ENCODE results near the gene TNIK.

Gene TNIK

GRCh38 chr3:171346582-171347300 is 113.5 kb downstream of the TNIK start:
- TF ChIP-seq CTCF (IDR thresholded peaks at IDR 0.05), result no peak

GRCh38 chr3:171346019-171346418 is 114.2 kb downstream of the TNIK start:
- no peak for DNase-seq (ENCODE audit: low spot score)
- Histone ChIP-seq H3K4me3 (no peak overlapping the region), H3K27ac (no peak overlapping the region)
- TF ChIP-seq CTCF (IDR thresholded peaks at IDR 0.05), result no peak

More at GRCh38 chr3:171346582-171347300, 113.5 kb downstream of the TNIK start:
- no peak for DNase-seq (ENCODE audit: low spot score)
- Histone ChIP-seq H3K27ac (no peak overlapping the region), H3K4me3 (no peak overlapping the region)

- no peak for DNase-seq (ENCODE audit: low spot score)
- no peak for TF ChIP-seq CTCF (IDR thresholded peaks at IDR 0.05)
- Histone ChIP-seq H3K27ac (no peak overlapping the region), H3K4me3 (no peak overlapping the region)
Observed at GRCh38 chr3:171345107-171345843, 114.9 kb downstream of the TNIK start.

- H3K4me3 ChIP-seq, result no peak overlapping the region
- no peak overlapping the region for H3K27ac ChIP-seq
- TF ChIP-seq CTCF (IDR thresholded peaks at IDR 0.05), result no peak
- no peak for DNase-seq (ENCODE audit: low spot score)
Observed at GRCh38 chr3:171343693-171344092, 116.5 kb downstream of the TNIK start.

- no peak for TF ChIP-seq CTCF (IDR thresholded peaks at IDR 0.05)
- no peak for DNase-seq (ENCODE audit: low spot score)
- no peak overlapping the region for H3K4me3 ChIP-seq
- no peak overlapping the region for H3K27ac ChIP-seq
Observed at GRCh38 chr3:171342783-171343420, 117.3 kb downstream of the TNIK start.

GRCh38 chr3:171342200-171342599 is 118.0 kb downstream of the TNIK start:
- TF ChIP-seq CTCF (IDR thresholded peaks at IDR 0.05), result no peak
- no peak for DNase-seq (ENCODE audit: low spot score)
- Histone ChIP-seq H3K4me3 (no peak overlapping the region), H3K27ac (no peak overlapping the region)

Measured in coronary artery (tissue), 2 donors.